Kidney epithelial cell (primary cell): ENCODE measurements around the gene SEBOX. TPM values are rescaled to one million over a fixed set of nuclear protein-coding genes. Genes with fewer than 3 reads are reported as not detected.

ENCODE experiments used
- DNase-seq: peaks from one replicate; pipeline ENCODE4 v3.0.0-alpha.2; 2010; ENCODE audit warnings: low read depth
- H3K27me3 ChIP-seq: 2 replicates; pipeline ENCODE4 v1.6.0; 2011; ENCODE audit warnings: low read length; ENCODE audit not compliant: control insufficient read depth, insufficient read depth
- H3K36me3 ChIP-seq: 2 replicates; pipeline ENCODE4 v1.5.1; 2011; ENCODE audit warnings: low read length; ENCODE audit not compliant: control insufficient read depth, insufficient read depth
- H3K4me3 ChIP-seq: 2 replicates; pipeline ENCODE4 v1.5.1; 2011; ENCODE audit warnings: low read depth, mild to moderate bottlenecking, control low read depth, low read length
- total RNA-seq: library from RNA; depleted of rRNA; stranded (reverse); fragments of >200 nt; gene quantifications from 2 replicates; pipeline ENCODE4 v1.2.3, GENCODE V29; 2015
- TF ChIP-seq, protein P1 (sequence below): IDR thresholded peaks from 2 replicates; pipeline ENCODE4 v1.5.1; 2011; ENCODE audit warnings: mild to moderate bottlenecking, moderate library complexity, low read length, control low read depth, inconsistent platforms; ENCODE audit not compliant: insufficient read depth, poor library complexity, severe bottlenecking

SEBOX gene
- total RNA-seq, 1 donor from 2014 or later, result not detected

DNA sequence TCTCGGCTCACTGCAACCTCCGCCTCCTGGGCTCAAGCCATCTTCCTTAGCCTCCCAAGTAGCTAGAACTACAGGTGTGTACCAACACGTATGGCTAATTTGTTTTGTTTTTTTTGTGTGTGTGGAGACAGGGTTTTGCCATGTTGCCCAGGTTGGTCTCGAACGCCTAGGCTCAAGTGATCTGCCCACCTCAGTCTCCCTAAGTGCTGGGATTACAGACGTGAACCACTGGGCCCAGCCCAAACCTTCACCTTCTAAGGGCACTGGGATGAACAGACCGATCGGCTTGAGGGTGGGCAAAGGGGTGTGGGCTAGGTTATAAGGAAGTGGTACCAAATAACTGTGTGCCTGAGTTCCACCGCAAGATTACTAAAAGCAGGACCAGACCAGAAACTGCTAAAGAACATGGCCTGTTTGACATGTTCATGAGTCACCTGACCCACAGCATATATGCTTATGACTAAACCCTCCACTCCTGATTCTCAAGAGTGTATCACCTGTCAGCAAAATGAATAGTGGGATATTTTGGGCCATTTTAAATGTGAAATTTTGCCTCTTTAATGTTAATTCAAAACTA is 37.9 kb downstream of the SEBOX start:
- DNase-seq, result no peak
- H3K4me3 ChIP-seq, result no peak overlapping the region
- no peaks in the 10 kb centered on the region for H3K27me3 ChIP-seq
- TF ChIP-seq, protein P1, sequence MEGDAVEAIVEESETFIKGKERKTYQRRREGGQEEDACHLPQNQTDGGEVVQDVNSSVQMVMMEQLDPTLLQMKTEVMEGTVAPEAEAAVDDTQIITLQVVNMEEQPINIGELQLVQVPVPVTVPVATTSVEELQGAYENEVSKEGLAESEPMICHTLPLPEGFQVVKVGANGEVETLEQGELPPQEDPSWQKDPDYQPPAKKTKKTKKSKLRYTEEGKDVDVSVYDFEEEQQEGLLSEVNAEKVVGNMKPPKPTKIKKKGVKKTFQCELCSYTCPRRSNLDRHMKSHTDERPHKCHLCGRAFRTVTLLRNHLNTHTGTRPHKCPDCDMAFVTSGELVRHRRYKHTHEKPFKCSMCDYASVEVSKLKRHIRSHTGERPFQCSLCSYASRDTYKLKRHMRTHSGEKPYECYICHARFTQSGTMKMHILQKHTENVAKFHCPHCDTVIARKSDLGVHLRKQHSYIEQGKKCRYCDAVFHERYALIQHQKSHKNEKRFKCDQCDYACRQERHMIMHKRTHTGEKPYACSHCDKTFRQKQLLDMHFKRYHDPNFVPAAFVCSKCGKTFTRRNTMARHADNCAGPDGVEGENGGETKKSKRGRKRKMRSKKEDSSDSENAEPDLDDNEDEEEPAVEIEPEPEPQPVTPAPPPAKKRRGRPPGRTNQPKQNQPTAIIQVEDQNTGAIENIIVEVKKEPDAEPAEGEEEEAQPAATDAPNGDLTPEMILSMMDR, result no peak
- peaks cover 5% of the 10 kb centered on the region for H3K36me3 ChIP-seq

DNA sequence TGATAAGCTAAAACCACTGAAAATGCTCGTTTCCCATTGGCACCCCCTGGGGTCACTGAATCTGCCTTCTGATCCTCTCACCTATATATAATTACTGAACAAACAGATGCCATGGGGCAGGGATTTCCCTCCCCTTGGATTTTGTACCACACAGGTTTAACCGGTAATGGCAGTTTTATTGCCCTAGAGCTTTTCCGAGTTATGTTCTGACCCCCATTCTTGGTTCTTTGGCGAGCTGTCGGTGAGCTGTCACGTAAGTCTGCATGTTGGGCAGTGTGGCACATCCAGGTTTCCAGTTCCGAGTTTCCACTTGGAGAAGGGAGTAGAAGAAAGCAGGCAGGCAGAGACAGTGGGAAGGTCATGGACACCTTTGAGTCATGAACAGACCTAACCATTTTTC is 38.9 kb downstream of the SEBOX start:
- no peak for DNase-seq
- no peaks in the 10 kb centered on the region for H3K27me3 ChIP-seq
- no peak overlapping the region for H3K4me3 ChIP-seq
- H3K36me3 ChIP-seq, result peaks cover 2% of the 10 kb centered on the region
- TF ChIP-seq, protein P1, result no peak

DNA sequence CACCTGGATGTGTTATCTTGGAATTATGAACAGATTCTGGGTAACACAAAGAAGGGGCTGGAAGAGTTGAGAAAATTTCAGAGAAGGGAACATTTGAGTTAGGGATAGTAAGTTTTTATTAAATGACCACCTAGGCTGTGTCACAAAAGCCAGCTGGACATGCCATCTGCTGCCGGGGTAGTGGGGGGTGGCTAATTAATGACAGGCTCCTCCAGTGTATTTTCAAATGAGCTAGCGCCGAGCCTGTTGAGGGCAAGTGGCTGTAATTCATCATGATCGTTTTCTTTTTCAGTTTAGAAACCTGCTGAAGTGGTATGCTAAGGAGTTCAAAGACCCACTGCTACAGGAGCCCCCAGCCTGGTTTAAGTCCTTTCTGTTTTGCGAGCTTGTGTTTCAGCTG is 39.8 kb downstream of the SEBOX start:
- no peak overlapping the region for H3K4me3 ChIP-seq
- peaks cover 1% of the 10 kb centered on the region for H3K36me3 ChIP-seq
- DNase-seq, result no peak
- no peaks in the 10 kb centered on the region for H3K27me3 ChIP-seq
- TF ChIP-seq, protein P1, result no peak

DNA sequence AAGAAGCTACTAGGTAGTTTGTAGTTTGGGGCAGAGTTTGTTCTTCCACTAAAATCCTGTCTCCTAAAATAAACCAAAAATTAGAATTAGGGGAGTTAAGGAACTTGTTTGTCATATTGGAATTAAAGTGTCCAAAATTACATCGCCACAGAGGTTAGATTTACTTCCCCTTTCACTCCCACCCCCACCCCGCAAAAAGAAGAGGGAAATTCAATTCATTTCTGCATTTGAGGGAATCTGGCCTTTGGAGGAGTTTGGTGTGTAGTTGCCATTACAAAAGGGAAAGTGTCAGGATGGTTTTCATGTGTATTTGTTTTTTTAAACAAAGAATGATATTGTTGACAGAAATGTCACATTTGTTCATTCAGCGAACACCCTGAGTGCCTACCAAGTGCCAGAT is 40.2 kb downstream of the SEBOX start:
- TF ChIP-seq, protein P1, result no peak
- no peak overlapping the region for H3K4me3 ChIP-seq
- DNase-seq, result no peak
- H3K36me3 ChIP-seq, result peaks cover 1% of the 10 kb centered on the region
- H3K27me3 ChIP-seq, result no peaks in the 10 kb centered on the region

DNA sequence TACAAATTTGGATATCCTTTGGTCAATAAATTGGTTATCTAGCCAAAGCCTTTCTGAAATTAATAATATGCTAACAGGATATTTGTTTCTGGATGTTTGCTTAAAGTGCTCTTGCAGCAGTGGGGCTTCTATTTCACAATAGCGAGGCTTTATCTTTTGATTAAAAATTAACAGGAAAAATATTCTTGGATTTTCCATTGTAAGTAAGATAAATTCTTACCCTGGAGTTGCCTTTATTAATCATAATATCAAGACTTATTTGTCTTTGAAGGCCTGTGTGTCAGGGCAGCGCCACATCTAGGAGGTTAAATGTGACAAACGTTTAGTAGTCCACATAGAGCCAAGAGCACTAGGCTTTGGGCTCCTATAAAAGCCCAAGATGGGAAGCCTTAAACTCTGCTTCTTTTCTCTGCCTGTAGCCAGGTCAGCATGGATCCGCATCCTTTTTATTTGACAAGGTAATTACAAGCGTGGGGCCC is 40.7 kb downstream of the SEBOX start:
- H3K27me3 ChIP-seq, result no peaks in the 10 kb centered on the region
- peaks cover under 1% of the 10 kb centered on the region for H3K36me3 ChIP-seq
- TF ChIP-seq, protein P1, result no peak
- no peak for DNase-seq
- no peak overlapping the region for H3K4me3 ChIP-seq

DNA sequence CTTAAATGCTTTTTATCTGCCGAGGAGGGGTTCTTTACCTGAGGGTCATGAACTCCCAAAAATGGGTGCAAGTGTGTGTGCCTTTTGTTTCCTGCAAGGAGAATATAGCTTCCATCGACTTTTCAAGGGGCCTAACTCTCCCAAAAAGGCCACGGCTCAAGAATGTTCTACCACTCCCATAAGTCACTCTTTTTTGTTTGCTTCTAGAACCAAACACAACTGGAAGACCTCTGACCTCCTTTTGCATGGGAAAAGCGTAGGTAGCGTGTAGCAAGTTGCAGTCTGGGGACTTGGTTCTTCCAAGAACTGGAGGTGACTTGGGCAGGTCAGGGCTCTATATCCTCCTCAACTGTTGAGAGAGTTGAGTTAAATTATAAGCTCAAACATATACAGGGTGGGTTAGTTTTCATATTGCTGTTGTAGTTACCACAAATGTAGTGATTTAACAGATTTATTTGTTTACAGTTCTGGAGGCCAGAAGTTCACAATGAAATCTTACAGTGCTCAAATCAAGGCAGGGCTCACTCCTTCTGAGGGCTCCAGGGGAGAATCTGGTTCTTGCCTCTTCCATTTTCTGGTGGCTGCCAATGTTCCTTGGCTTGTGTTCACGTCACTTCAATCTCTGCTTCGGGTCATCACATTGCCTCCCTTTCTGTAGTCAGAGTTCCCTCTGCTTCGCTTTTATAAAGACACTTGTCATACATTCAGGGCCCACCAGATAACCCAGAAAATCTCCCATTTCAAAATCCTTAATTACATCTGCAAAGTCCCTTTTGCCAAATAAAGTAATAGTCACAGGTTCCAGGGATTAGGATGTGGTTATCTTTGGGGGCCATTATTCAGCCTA is 44.6 kb downstream of the SEBOX start:
- TF ChIP-seq, protein P1, result no peak
- H3K36me3 ChIP-seq, result no peaks in the 10 kb centered on the region
- H3K27me3 ChIP-seq, result no peaks in the 10 kb centered on the region
- peak overlapping the region; percentile 58 for H3K4me3 ChIP-seq
- no peak for DNase-seq
